C4-2B (cell line): Measurements from ENCODE around the gene NRN1.

Experiments
- ZFX ChIP-seq: fragments of 450-650 bp; IDR thresholded peaks from 2 replicates; pipeline ENCODE4 v1.6.1; 2017
- TF ChIP-seq, protein P1 (sequence below): fragments of 450-650 bp; conservative IDR thresholded peaks from 2 replicates; pipeline ENCODE4 v1.5.1; 2017; ENCODE audit warnings: mild to moderate bottlenecking

DNA sequence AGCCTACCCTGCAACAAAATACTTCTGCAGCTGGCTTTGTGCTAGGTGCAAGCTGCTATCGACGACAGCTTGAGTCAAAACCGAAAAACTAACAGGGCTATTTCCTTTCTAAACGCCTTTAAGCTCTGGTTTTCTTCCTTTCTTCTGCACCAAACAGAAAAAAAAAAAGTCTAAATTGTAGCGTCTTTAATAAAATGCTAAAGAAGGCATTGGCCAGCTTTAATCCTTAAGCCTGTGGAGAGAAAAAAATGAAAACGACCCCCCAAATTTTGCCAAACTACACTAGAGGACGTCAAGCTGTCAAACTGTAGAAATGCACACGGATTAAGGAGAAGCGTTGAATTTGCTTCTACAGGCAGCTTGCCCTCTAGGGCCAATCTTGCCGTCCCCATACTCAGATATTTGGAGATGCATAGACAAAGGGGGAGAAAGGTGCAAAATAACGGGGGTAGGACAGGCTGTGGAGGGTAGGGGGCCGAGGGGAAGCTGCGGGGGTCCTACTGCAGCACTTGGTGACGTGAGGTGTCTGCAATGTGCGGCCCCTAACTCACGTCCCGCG is 1.4 kb upstream of the NRN1 start:
- TF ChIP-seq, protein P1, sequence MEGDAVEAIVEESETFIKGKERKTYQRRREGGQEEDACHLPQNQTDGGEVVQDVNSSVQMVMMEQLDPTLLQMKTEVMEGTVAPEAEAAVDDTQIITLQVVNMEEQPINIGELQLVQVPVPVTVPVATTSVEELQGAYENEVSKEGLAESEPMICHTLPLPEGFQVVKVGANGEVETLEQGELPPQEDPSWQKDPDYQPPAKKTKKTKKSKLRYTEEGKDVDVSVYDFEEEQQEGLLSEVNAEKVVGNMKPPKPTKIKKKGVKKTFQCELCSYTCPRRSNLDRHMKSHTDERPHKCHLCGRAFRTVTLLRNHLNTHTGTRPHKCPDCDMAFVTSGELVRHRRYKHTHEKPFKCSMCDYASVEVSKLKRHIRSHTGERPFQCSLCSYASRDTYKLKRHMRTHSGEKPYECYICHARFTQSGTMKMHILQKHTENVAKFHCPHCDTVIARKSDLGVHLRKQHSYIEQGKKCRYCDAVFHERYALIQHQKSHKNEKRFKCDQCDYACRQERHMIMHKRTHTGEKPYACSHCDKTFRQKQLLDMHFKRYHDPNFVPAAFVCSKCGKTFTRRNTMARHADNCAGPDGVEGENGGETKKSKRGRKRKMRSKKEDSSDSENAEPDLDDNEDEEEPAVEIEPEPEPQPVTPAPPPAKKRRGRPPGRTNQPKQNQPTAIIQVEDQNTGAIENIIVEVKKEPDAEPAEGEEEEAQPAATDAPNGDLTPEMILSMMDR, result no peak
- no peak for TF ChIP-seq ZFX
